GM23338 (cell line): ENCODE data around the gene ARL5C. TPM values are rescaled to one million over a fixed set of nuclear protein-coding genes. Genes with fewer than 3 reads are reported as not detected.

Experiments
- ATAC-seq: fragments of 200-7000 bp; cut with Tn5 transposase; 3 replicates; pipeline ENCODE4 v1.9.1; 2020
- DNase-seq: peaks from one replicate; pipeline ENCODE4 v3.0.0-alpha.2; 2015; ENCODE audit warnings: low spot score
- H2AFZ ChIP-seq: fragments of 200-600 bp; sonication (generic); 2 replicates; pipeline ENCODE4 v1.8.0; 2016; ENCODE audit warnings: antibody characterized with exemption, mild to moderate bottlenecking, moderate library complexity
- H3F3A ChIP-seq: fragments of 200-600 bp; sonication (generic); replicated peaks from 2 replicates; pipeline ENCODE4 v1.8.0; 2017; ENCODE audit warnings: antibody characterized with exemption, mixed run types, low read depth
- H3K27ac ChIP-seq: fragments of 200-600 bp; sonication (generic); 2 replicates; pipeline ENCODE4 v1.6.1; 2016; ENCODE audit warnings: low read depth
- H3K27me3 ChIP-seq: fragments of 200-600 bp; sonication (generic); 2 replicates; pipeline ENCODE4 v1.8.0; 2016; ENCODE audit warnings: mild to moderate bottlenecking, mixed run types, moderate library complexity; ENCODE audit not compliant: insufficient read depth
- H3K36me3 ChIP-seq: fragments of 200-600 bp; sonication (generic); 2 replicates; pipeline ENCODE4 v1.8.0; 2016; ENCODE audit warnings: mild to moderate bottlenecking; ENCODE audit not compliant: insufficient read depth
- H3K4me1 ChIP-seq: fragments of 200-600 bp; sonication (generic); 2 replicates; pipeline ENCODE4 v1.8.0; 2016; ENCODE audit warnings: mild to moderate bottlenecking, moderate library complexity; ENCODE audit not compliant: insufficient read depth
- H3K4me2 ChIP-seq: fragments of 200-600 bp; sonication (generic); 2 replicates; pipeline ENCODE4 v1.7.1; 2017; ENCODE audit warnings: mixed run types
- H3K4me3 ChIP-seq: fragments of 200-600 bp; sonication (generic); 2 replicates; pipeline ENCODE4 v1.6.1; 2016; ENCODE audit warnings: mixed run types
- H3K79me2 ChIP-seq: fragments of 200-600 bp; sonication (generic); replicated peaks from 2 replicates; pipeline ENCODE4 v1.8.0; 2017; ENCODE audit warnings: mild to moderate bottlenecking; ENCODE audit not compliant: insufficient read depth
- H3K9me2 ChIP-seq: fragments of 200-600 bp; sonication (generic); 2 replicates; pipeline ENCODE4 v1.8.0; 2017; ENCODE audit not compliant: insufficient read depth
- H4K20me1 ChIP-seq: fragments of 200-600 bp; sonication (generic); replicated peaks from 2 replicates; pipeline ENCODE4 v1.8.0; 2017; ENCODE audit warnings: mild to moderate bottlenecking; ENCODE audit not compliant: insufficient read depth
- H3K27ac Mint-ChIP-seq: 2 replicates; pipeline ENCODE4 v1.8.0; 2020; ENCODE audit warnings: inconsistent platforms, mild to moderate bottlenecking, moderate library complexity, mixed read lengths
- H3K27me3 Mint-ChIP-seq: 3 replicates; pipeline ENCODE4 v1.8.0; 2022; ENCODE audit warnings: low read depth, mild to moderate bottlenecking, moderate library complexity, mixed read lengths, inconsistent platforms; ENCODE audit not compliant: insufficient read depth, poor library complexity
- H3K36me3 Mint-ChIP-seq: 3 replicates; pipeline ENCODE4 v1.8.0; 2021; ENCODE audit warnings: low read depth, mild to moderate bottlenecking, inconsistent platforms, moderate library complexity, mixed read lengths
- H3K4me1 Mint-ChIP-seq: 3 replicates; pipeline ENCODE4 v1.8.0; 2020; ENCODE audit warnings: mild to moderate bottlenecking, inconsistent platforms, mixed read lengths
- H3K4me3 Mint-ChIP-seq: 3 replicates; pipeline ENCODE4 v1.8.0; 2021; ENCODE audit warnings: moderate library complexity, mild to moderate bottlenecking, inconsistent platforms, mixed read lengths
- H3K9me3 Mint-ChIP-seq: 3 replicates; pipeline ENCODE4 v1.8.0; 2020; ENCODE audit warnings: moderate library complexity, mild to moderate bottlenecking, inconsistent platforms, mixed read lengths
- CREB1 ChIP-seq: fragments of 250-450 bp; sonication (Bioruptor Pico); IDR thresholded peaks from 2 replicates; pipeline ENCODE4 v1.5.0; 2020; ENCODE audit warnings: low read depth, mild to moderate bottlenecking, moderate library complexity
- CTCF ChIP-seq, 2 experiments: fragments of 200-600 bp in 1 of 2; sonication (generic) in 1 of 2; conservative IDR thresholded peaks; 2 replicates each; pipeline versions ENCODE4 v1.5.1 to v1.6.1; 2016 to 2017; ENCODE audit warnings: antibody characterized with exemption in 2 of 2, low read depth in 2 of 2, mild to moderate bottlenecking in 2 of 2, moderate library complexity in 1 of 2
- EZH2 ChIP-seq: fragments of 200-600 bp; sonication (generic); IDR thresholded peaks from one replicate; pipeline ENCODE4 v1.8.0; 2017; ENCODE audit warnings: antibody characterized with exemption, mild to moderate bottlenecking, low read depth; ENCODE audit not compliant: unreplicated experiment
- EZH2phosphoT487 ChIP-seq: fragments of 200-600 bp; sonication (generic); IDR thresholded peaks from one replicate; pipeline ENCODE4 v1.8.1; 2018; ENCODE audit warnings: antibody characterized with exemption; ENCODE audit not compliant: unreplicated experiment
- NANOG ChIP-seq: IDR thresholded peaks from 2 replicates; pipeline ENCODE4 v1.6.1; 2016; ENCODE audit warnings: antibody characterized with exemption, borderline replicate concordance
- POLR2AphosphoS5 ChIP-seq: IDR thresholded peaks from 2 replicates; pipeline ENCODE4 v1.6.1; 2016; ENCODE audit warnings: antibody characterized with exemption, low read depth
- REST ChIP-seq: IDR thresholded peaks from one replicate; pipeline ENCODE4 v1.6.1; 2018; ENCODE audit warnings: antibody characterized with exemption; ENCODE audit not compliant: unreplicated experiment
- STAT1 ChIP-seq: IDR thresholded peaks from one replicate; pipeline ENCODE4 v1.6.1; 2016; ENCODE audit warnings: antibody characterized with exemption; ENCODE audit not compliant: unreplicated experiment
- ZNF114 ChIP-seq: fragments of 250-450 bp; sonication (Bioruptor Pico); IDR thresholded peaks from 2 replicates; pipeline ENCODE4 v1.5.0; 2020; ENCODE audit warnings: mild to moderate bottlenecking, moderate library complexity
- ZNF331 ChIP-seq: fragments of 250-450 bp; sonication (Bioruptor Pico); IDR thresholded peaks from 2 replicates; pipeline ENCODE4 v1.5.0; 2020; ENCODE audit warnings: low read depth, mild to moderate bottlenecking, moderate library complexity
- ZNF462 ChIP-seq: fragments of 250-450 bp; sonication (Bioruptor Pico); IDR thresholded peaks from 2 replicates; pipeline ENCODE4 v1.5.0; 2020; ENCODE audit warnings: mild to moderate bottlenecking, moderate library complexity
- polyA plus RNA-seq: library from polyadenylated mRNA; unstranded; fragments of >200 nt; fragmentation: Nextera tagmentation; extraction: Ambion mirVana; gene quantifications from 2 replicates; pipeline ENCODE4 v1.2.1, GENCODE V29; 2016
- total RNA-seq: library from RNA; depleted of rRNA; stranded (reverse); fragments of >200 nt; shearing (Covaris generic); gene quantifications from 2 replicates; pipeline ENCODE4 v1.2.3, GENCODE V29; 2014
- TF ChIP-seq, protein P1 (sequence below): IDR thresholded peaks from 2 replicates; pipeline ENCODE4 v1.6.1; 2016; ENCODE audit warnings: antibody characterized with exemption

The ARL5C gene
- total and polyA plus RNA-seq, 2 experiments from 2014 or later, result not detected

- Mint-ChIP-seq H3K4me1 (no peaks in the 10 kb centered on the region; the same call in 2 of the 3 replicates), H3K4me3 (no peak overlapping the region), H3K27ac (no peak overlapping the region), H3K36me3 (no peaks in the 10 kb centered on the region), H3K9me3 (no peaks in the 10 kb centered on the region), H3K27me3 (peaks cover 3% of the 10 kb centered on the region)
- no peak for DNase-seq
- Histone ChIP-seq H3K36me3 (no peaks in the 10 kb centered on the region), H3K27me3 (no peaks in the 10 kb centered on the region), H4K20me1 (no peaks in the 10 kb centered on the region), H3K4me2 (no peak overlapping the region), H3K27ac (no peak overlapping the region), H3K79me2 (no peaks in the 10 kb centered on the region), H3F3A (no peaks in the 10 kb centered on the region), H3K9me2 (no peaks in the 10 kb centered on the region), H3K4me3 (no peak overlapping the region), H3K4me1 (no peaks in the 10 kb centered on the region), H2AFZ (no peak overlapping the region)
- ATAC-seq, result no peak
- no peak for TF ChIP-seq REST
- TF ChIP-seq, protein P1, sequence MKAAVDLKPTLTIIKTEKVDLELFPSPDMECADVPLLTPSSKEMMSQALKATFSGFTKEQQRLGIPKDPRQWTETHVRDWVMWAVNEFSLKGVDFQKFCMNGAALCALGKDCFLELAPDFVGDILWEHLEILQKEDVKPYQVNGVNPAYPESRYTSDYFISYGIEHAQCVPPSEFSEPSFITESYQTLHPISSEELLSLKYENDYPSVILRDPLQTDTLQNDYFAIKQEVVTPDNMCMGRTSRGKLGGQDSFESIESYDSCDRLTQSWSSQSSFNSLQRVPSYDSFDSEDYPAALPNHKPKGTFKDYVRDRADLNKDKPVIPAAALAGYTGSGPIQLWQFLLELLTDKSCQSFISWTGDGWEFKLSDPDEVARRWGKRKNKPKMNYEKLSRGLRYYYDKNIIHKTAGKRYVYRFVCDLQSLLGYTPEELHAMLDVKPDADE, result no peak
- no peak for TF ChIP-seq CREB1
- no peak for TF ChIP-seq EZH2phosphoT487
- no peak for TF ChIP-seq EZH2
- no peak for TF ChIP-seq POLR2AphosphoS5
- no peak for TF ChIP-seq NANOG
- no peak for TF ChIP-seq STAT1
- TF ChIP-seq ZNF331, result no peak
- TF ChIP-seq ZNF114 (CRISPR knock-in tag), result no peak
- TF ChIP-seq ZNF462 (CRISPR knock-in tag), result no peak
- no peak for TF ChIP-seq CTCF (conservative IDR thresholded peaks at IDR 0.05; ENCODE audit: low read depth in 2 of 2)
Measured at GRCh38 chr17:39141915-39142664, 23.9 kb downstream of the ARL5C start.
